ENCODE measurements around the gene SFI1.

DNA sequence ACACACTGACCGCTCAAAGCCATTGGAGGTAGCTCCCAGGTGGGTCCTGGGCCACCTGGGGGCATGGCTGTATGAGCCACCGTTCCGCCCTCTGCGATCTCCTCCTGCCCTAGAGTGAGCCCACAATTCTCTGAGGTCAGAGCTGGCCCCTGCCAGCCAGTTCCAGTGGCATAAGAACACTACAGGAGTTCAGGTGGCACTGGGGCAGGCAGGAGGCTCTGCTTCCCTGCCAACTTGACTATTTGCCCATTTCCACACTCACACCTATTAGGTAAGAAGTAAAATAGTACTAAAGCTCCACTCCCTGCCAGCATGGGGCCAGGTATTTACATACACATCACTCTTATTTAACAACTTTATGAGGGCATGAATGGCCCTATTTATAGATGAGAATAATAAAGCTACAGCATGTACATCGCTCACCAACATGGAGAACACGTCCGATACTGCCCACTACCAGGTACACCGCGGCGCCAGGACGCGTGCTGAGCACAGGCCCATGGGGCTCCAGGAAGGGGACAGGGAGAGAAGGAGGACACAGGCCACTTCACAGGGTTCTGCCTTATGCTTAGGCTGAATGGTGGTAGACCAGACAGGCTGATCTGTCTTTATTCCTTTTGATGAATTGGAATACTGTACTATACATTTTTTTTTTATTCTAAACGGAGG, 139.4 kb downstream of the SFI1 start:
- TF ChIP-seq, protein P1, sequence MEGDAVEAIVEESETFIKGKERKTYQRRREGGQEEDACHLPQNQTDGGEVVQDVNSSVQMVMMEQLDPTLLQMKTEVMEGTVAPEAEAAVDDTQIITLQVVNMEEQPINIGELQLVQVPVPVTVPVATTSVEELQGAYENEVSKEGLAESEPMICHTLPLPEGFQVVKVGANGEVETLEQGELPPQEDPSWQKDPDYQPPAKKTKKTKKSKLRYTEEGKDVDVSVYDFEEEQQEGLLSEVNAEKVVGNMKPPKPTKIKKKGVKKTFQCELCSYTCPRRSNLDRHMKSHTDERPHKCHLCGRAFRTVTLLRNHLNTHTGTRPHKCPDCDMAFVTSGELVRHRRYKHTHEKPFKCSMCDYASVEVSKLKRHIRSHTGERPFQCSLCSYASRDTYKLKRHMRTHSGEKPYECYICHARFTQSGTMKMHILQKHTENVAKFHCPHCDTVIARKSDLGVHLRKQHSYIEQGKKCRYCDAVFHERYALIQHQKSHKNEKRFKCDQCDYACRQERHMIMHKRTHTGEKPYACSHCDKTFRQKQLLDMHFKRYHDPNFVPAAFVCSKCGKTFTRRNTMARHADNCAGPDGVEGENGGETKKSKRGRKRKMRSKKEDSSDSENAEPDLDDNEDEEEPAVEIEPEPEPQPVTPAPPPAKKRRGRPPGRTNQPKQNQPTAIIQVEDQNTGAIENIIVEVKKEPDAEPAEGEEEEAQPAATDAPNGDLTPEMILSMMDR (IDR thresholded peaks at IDR 0.05): no peak
- no peak for TF ChIP-seq POLR2A (IDR thresholded peaks at IDR 0.05)

Measured in thyroid gland (tissue), 4 donors.